GM10266 (cell line): Measurements from ENCODE around the gene ARHGAP22.

Source experiments
- DNase-seq: peaks from one replicate; pipeline ENCODE4 v3.0.0; 2012; ENCODE audit errors: extremely low spot score
- CTCF ChIP-seq: IDR thresholded peaks from 2 replicates; pipeline ENCODE4 v1.5.1; 2012; ENCODE audit warnings: mild to moderate bottlenecking, low read depth; ENCODE audit not compliant: control insufficient read depth, insufficient read depth; ENCODE audit errors: missing control alignments

ARHGAP22 gene

GRCh38 chr10:48501226-48501625 is 103.6 kb downstream of the ARHGAP22 start:
- no peak for TF ChIP-seq CTCF
- DNase-seq = no peak

DNA sequence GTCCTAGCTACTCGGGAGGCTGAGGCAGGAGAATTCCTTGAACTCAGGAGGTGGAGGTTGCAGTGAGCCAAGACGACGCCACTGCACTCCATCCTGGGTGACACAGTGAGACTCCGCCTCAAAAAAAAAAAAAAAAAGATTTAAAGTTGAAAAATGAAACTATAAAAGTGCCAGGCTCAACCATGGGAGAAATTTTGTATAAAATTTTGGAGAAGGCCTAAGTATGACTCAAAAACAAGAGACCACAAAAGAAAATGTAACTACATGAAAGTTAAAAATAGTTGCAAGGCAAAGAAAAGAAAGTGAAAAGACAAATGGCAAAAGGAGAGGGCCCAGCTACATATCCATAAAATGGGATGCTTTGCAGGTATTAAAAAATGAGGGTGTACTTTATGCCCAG is 104.1 kb downstream of the ARHGAP22 start:
- no peak for DNase-seq
- no peak for TF ChIP-seq CTCF

DNA sequence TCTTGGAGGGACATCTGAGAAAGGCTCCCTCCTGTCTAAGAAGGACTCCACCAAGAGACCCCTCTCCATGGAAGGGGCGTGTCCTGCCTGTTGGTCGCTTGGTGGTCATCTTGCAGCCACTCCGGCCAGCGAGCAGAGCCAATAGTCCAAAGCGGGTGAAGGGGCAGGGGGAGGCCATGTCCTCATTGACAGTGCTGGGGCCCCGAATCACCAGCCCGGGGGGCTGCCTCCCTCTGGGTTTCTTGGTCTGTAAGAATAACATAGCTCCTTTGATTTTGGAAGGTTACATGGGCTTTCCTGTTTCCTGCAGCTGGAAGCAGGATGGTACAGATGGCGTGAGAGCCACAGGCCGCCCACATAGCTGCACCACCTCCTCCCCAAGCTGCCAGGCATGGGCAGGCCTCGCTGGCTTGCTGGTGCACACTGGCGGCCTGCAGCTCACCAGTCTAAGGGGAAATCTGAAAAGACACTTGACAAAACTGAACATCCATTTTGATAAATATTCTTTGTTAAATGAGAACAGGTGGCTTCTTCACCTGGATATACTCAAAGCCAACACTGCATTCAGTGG is 105.8 kb downstream of the ARHGAP22 start:
- TF ChIP-seq CTCF = no peak
- DNase-seq = no peak

- TF ChIP-seq CTCF = no peak
- DNase-seq = no peak
Observed at GRCh38 chr10:48497780-48498770, 106.8 kb downstream of the ARHGAP22 start.

- no peak for DNase-seq
- TF ChIP-seq CTCF = no peak
Observed at GRCh38 chr10:48496831-48497779, 107.8 kb downstream of the ARHGAP22 start.

DNA sequence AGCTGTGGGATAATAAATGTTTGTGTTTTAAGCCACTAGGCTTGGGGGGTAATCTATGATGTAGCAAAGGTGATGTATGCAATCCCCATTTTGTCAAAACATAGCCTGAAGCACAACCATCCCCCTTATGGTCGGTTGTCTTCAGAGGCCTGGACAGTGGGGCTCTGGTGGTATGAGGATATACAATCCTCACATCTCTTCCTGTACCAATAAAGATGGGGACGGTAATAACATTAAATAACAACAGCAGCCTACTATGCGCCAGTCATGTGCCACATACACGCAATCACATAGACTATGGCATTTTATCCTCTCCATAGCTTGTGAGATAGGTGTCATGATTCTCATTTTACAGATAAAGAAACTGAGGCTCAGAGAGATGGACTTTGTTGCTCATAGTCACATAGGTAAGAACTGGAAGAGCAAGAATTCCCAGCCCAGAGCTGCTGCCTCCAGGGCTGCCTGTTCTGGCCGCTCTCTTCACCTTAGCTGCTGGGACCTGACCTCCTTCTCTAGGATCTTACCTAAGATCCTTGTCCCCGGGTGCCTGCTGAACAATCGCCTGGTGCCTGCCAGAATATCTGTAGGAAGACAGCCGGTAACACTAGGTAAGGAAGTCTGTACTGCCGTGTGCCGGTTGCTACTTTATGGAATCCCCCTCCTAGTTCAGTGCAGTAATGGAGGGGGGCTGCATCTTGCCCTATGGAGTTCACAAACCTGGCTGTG is 108.6 kb downstream of the ARHGAP22 start:
- TF ChIP-seq CTCF = no peak
- DNase-seq = no peak
